HK-2 (cell line): ENCODE results near the gene PRDM16.
"Not testable (repeated sequence)": the region's sequence is repeated elsewhere in the genome, so short reads cannot be mapped to it uniquely, and the experiment has no call there.

Experiments
- DNase-seq: peaks from one replicate; pipeline ENCODE4 v3.0.0-alpha.2; 2018; ENCODE audit not compliant: unreplicated experiment

Gene PRDM16

DNA sequence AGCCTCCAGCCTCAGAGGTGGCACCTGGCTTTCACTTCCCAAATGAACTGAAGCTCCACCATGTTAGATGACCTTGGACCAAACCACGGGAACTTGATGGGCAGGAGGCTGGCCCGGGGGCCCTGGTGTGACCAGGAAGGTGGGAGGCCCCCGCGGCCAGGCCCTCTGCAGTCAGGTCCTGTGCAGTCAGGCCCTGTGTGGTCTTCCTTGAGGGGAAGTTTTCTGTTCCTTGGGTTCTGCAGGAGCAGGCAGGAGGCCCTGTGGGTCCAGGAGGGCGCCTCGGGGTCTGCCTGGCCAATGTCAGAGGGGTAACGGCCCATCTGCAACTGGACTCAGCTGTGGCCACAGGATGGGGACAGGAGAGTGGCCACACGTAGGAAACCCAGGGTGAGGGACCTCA is 13.0 kb downstream of the PRDM16 start:
- DNase-seq: no peak

DNA sequence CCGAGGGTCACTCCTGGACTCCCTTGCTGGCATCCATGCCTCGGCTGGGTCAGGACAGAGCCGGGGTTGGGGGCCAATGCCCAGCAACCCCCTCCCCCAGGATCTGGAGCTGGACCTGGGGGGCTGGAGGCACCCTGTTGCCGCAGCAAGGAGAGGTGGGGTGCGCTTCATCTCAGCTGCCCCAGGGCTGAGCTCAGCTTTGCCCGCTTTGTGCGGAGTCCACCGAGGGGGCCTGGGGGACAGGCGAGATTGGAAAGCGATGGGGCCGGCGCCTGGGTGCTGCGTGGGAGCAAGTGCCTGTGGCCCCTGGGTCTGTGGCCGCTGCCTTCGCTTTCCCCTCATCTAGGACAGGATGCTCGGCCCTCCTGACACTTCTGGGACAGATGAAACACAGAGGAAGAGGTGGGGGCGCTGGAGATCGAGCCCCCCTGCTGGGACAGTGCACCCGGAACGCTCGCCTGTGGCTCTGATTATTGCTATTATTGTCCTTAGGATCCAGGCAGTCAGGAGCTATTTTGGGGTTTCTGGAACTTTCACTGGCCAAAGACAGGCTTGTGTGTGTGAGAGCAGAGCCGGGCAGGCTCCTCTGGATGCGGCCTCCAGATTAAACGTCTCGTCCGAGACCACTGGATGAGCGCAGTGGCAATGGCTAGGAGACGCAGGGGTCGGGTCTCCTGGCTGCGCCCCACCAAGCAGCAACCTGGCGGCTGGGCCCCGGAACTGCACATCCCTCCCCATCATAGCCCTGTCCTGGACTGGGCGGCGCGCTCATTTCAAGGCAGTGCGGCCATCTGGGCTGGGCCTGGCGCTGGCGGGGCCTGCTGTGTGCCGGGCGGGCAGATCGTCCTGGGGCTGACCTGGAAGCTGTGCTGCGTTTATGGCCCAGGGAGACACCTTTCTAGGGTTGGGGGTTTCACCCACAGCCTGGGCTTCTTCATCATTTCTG is 13.8 kb downstream of the PRDM16 start:
- DNase-seq: no peak

DNA sequence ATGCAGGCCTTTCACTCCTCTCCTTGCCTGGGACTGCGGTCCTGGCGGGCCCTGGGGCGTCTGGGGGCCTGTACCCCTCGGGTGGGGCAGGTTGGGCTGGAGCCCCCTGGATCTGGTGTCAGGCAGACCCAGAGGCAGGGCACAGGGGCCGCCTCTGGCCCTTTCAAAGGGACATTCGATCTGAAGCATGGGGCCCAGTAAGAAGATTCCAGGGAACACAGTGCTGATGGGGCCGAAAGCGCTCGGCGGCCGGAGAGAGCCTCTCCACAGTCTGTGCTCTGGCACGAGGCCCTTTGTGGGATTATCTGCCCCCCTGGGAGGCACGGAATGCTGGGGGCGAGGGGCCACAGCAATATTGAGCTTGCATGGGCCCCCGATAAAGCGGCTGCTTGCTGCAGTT is 15.2 kb downstream of the PRDM16 start:
- DNase-seq: no peak

DNA sequence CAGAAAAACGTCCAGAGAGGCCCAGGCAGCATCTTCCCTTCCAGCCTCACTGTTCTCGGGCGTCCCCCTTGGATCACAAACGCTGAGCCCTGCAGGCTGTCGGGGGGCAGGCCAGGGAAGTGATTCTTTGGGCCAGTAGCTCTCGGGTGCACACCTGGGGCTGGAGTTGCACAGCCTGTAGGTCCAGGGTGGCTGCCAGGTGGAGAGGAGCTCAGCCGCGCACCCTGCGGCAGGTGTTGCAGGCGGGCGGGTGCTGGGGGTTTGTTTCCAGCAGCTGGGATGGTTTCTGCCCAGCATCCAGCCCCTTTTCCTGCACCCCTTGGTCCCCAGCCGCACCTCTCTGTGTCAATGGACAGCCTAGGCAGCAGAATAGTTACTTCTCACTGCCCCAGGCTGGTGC is 15.7 kb downstream of the PRDM16 start:
- no peak for DNase-seq

DNA sequence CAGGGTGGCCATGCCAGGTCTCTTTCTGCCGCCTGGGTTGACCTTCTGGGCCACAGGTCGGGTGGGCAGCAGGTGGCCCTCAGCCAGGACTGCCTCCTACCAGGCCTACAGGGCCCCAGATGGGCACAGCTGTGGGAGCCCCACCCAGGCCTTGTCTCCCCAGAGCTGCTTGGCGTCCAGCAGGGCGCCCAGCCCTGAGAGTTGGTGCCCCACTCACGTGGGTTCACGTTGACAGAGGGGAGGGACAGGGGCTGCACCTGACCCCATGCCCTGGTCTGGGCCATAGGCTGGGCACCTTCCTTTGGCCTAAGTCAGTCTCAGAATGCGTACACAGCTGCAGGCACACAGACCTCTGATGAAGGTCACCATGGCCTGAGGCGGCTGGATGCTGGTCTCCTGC is 16.7 kb downstream of the PRDM16 start:
- DNase-seq: no peak

DNA sequence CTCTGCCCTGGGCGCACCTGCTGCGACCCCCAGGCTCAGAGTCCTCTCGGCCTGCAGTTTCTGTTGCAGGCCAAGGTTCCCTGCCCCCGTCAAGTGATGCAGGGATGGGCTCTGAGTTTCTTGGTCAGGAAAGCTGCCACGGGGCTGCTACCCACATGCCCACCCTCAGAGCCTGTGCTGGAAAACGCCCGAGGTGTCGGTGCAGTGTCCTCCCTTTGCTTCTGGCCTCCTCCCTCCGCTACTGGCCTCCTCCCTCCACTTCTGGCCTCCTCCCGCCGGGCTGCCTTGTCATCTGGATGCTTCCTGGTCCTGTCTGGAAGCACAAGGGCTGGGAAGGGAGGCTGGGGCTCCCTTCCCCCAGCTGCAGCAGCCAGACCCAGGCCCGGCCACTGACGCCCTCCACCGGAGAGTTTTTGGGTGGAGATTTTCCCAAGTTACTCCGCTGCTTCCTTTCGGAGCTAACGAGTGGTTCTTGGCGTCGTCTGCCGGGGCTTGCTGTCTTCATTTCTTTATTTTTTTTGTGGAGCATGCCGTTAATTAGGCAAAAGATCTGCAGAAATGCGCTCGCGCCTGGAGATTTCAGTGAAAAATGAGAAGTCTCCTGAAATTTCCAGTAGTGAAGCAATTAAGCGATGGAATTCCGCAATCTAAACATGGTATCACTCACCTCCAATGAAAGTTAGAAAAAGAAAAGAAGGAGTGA is 17.4 kb downstream of the PRDM16 start:
- DNase-seq: no peak

DNA sequence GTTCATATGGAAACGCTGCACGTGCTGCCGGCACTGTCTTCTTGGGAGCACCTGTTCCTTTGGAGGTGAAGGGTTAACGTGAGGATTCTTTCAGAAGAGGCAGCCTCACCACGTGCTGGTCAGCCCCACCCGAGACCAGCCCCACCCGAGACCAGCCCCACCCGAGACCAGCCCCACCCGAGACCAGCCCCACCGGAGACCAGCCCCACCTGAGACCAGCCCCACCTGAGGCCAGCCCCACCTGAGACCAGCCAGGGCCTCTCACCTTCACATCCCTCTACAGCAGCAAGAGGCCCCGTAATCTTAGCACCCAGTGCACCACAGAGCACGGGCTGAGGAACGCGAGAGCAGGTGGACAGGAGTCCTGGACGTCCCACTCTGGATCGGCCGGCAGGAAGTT is 18.0 kb downstream of the PRDM16 start:
- DNase-seq: no peak

DNA sequence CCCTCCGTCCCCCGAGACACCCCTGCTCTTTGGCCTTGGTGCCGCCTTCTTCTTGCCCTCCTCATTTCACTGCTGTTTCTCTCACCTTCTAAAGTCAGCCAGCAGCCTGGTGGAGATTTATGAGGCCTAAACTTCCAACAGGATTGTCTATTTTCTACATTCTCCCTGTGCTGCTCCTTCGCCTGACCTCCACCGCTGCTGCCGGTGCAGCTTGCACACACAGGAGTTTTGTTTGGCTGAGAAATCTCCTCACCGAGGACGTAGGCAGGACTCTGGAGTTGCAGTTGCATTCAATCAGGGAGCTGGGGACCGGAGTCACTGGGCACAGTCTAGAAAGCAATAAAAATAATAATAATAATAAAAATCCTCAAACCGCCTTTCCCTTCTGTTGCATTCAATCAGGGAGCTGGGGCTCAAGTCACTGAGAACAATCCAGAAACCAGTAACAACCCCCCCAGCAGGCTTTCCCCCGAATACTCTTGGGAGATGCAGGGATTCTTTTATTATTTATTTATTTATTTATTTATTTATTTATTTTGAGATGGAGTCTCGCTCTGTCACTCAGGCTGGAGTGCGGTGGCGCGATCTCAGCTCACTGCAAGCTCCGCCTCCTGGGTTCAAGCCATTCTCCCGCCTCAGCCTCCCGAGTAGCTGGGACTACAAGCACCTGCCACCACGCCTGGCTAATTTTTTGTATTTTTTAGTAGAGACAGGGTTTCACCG is 19.1 kb downstream of the PRDM16 start:
- not testable (repeated sequence) for DNase-seq

DNA sequence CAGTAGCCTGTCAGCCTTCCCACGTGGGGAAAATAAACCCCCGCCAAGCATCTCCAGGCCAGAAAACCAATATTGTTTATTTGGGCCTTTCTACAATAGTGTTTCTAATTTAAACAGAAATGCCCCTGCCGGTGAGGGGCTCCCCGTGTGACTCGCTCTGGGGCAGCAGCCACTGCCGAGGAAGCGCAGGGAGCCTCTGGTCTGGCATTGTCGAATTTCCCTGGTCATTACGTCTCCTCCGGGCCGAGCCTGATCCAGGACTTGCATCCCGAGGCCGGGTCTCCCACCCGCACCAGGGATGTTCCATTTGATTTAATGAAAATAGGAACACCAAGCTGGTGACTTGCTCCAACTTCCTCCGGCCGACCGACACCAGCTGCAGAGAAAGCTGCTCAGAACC is 20.5 kb downstream of the PRDM16 start:
- DNase-seq: no peak

DNA sequence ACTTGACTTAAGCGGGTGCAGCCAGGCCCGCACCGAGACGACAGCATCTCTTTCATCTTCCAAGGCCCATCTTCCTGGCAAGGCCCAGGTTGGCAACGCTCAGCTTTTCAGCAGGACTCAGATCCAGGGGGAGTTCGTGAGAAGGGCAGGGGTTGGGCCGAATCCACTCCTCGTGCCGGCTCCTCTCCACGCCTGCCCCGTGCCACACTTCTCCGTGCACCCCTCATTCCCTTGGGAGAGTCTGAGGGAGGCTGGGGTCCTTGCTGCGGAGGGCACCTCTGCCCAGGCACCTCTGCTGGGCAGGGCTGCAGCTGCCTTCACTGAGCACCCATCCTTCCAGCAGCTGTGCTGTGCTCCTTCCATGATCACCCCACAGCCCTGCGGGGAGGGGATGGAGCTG is 22.3 kb downstream of the PRDM16 start:
- no peak for DNase-seq

DNA sequence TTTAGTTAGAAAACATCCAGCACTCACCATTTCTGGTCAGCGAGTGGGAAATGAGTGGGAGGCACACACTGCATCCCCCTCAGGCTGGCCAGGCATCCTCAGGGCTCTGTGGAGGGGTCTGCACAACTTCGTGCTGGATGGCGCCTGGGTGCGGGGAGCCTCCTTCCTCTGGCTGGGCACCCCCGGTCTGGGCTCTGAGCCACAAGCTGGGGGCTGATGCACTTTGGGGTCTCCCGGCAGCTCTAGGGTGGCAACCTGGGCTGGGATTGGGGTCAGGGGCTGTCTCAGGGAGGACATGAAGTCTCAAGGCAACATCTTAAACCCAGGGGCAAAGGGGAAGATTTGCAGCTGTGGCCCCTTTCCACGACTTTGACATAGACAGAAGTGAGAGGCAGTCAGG is 23.5 kb downstream of the PRDM16 start:
- no peak for DNase-seq

DNA sequence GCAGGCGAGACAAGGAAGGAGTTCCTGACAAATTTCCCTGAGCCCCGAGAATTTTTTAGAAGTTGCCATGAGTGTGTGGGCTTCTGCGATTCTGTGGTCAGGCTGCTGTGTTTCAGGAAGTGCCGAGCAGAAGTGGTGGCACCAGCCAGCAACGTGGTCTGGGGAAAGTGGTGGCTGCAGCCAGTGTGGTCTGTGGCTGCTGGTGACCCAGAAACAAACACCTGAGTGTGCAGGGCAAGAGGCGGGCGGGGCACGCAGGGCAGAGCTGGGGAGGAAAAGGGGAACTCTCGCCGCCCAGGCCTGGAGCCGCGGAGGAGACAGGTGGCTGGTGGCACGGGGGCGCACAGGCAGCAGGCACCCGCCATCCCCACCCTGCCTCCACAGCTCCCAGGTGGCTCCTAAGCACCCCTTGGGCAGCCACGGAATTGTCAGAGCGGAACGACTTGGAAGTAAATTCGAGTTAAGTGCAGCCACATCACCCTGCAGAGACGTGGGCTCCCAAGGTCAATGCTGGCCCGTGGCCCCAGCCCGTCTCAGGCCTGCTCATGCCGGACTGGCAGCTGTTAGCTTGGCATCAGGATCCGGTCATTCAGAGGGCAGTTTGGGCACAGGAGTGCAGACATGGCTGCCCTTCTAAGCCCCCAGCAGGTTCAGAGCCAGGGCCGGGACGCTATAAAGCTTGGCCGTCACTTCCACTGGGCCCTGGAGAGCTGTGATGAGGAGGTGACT is 25.1 kb downstream of the PRDM16 start:
- no peak for DNase-seq

DNA sequence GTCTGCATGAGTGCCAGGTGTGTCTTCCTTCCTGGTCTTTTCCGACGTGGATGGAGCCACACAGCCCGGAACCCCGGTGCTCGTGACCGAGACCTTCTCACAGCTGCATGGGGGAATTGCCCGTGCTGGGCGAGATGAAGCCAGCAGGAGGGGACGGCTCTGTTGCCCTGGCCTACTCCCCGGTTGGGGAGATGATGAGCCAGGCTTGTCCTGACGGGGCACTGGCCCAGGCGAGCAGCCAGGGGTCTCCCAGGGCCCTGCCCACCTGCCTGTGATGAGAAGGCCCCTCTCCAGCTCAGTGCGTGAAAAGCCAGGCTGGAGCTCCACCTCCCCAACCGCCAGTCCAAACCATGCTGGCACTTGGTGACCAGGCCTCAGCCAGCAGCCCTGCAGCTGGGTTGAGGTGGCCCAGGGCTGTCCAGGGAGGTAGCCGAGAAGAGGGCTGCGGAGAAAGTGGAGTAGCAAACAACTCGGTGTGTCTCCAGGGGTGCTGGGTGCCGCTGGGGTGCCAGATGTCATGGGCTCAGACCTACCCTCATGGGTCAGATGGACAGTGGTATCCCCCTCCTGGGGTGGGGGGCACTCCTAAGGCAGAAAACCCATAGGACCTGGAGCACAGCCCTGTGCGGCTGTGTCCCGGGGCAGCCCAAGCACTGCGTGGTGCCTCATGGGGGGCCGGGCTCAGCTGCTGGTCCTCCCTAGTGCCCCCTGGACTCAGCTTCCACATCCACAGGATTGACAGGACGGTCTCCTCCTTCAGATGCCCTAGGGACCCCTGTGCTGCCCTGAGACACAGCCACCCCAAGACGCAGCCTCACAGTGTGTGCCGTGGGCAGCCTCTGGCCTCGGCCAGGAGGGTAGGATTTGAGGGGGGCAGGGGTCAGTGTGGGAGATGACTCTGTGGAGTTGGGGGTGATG is 26.1 kb downstream of the PRDM16 start:
- no peak for DNase-seq

DNA sequence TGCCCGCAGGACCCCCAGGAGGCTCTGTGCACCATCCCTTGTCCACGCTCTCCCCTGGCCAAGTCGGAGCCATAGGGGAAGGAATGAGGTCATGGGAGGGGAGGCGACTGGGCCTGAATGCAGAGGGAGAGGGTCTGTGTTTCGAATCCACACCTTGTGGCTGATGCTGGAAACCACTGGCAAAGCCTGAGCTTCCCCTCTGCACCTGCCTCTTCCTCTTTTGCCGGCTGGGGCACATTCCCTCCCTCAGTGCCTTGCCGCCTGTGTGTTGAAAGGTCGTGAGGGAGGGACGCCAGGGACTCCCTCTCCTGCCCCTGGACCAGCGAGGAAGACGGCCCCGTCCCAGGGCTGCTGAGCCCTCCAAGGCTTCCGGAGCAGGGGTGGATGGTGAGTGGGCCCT is 27.3 kb downstream of the PRDM16 start:
- DNase-seq: no peak

DNA sequence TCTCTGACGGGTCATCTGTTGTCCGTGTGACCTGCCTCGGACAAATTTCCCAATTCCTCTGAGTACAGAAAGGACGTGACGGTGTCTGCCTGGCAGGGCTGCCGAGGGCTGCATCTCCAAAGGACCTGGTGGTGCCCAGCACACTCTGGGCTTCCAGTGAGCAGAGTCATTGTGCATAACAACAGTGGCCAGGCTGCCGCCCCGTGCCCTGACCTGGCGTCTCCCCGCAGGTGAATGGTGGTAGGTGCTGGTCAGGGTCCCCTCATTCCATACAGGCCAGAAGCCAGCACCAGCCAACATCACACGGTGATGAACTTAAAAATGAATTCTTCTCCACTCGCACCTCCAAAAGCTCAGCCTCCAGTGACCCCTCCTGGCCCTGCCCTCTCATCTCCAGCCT is 28.2 kb downstream of the PRDM16 start:
- no peak for DNase-seq

DNA sequence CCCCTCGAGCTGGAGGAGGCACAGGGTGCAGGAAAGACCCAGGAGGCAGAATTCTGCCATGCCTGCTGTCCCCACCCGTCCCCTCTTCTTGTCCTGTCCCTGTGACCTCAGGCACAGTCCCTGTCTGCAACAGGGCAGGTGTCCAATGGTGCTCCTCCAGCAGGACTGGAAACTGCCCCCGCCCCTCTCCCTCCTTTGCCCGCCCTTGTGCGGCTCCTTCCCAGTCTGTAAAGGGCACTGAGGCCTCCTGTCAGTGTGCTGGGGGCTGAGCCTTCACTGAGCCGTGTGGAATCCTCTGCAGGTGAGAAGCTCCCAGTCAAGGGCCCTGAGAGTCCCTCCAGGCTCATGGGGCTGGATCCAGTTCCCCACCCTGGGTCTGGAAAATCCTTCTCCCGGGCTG is 28.9 kb downstream of the PRDM16 start:
- no peak for DNase-seq

DNA sequence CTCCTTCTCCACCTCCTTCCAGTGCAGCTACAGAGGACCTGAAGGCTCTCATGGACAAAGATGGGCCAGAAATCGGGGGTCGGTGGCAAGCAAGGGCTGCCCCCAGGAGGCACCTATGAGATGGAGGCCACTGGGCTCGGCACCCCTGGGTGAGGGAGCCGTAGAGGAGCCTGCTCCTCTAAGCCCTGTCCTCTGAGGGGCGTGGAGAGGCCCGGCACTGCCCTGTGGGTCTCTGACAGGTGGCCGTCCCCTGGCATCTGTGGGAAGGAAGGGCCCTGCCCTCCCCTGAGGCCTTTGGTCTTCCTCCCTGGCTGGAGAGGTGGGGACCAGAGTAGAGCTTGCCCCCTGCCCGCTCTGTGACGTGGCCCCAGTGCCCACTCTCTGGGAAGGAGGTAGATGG is 30.9 kb downstream of the PRDM16 start:
- no peak for DNase-seq

DNA sequence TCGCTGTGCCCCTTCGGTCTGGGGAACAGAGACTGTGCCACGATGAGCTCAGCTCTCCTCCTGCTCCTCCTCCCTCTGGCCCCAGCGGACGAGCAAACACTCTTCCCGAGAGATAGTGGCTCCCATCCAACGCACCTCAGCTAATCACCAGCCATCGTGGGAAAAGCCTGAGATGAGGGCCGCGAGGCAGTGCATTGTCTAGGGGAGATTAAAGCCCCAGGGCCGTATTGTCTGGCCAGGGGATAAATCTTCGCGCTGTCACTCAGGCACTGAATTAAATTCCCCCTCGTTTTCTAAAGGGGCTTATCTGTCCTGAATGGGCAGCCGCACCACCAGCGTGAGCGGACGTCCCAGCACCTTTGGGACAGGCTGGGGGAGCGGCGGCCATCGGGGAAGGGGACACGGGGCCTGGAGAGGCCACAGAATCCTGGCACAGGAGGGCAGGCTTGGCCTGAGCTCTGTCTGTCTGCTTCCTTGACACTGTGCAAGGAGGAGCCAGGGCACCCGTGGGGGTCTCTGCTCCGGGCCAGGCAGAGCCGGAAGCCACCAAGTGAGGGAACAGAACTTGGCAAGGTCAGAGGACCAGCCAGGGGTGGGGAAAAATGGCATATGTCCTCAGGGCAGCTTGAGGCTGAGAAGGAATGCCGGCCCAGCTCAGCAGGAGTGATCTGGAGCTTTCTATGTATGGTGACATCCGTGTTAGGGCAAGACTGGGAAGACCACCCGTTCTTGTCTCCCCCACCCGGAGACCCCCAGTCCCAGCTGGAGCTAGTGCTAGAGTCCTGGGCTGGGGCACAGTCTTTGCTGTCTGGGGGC is 32.3 kb downstream of the PRDM16 start:
- DNase-seq: no peak

DNA sequence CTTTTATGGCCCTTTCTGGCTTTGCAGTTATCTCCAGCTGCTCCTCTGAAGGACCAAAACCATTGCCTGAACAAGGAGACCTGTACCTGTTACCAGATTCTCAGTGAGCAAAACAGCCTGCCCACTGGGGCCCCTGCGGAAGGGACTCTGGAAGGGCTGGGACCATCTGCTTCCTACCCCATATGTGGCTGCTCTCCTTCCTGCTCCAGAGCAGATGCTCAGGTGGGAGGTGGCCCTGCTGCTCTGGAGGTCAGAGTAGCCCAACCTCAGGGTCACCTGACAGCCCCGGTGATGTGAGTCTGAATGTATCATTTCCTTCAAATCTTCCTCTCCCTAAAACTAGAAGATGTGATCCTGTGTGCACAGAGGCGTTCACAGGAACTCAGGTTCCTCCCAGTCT is 33.6 kb downstream of the PRDM16 start:
- no peak for DNase-seq
